MM.1S (cell line): ENCODE measurements around the gene DENND4B.

ENCODE experiments used
- EZH2 ChIP-seq: fragments of 300-600 bp; sonication (generic); optimal IDR thresholded peaks from 2 replicates; pipeline ENCODE3; 2017; ENCODE audit warnings: low read depth, mild to moderate bottlenecking, antibody characterized with exemption, low read length, mixed read lengths
- EZH2phosphoT487 ChIP-seq: fragments of 300-600 bp; sonication (generic); IDR thresholded peaks from 2 replicates; pipeline ENCODE4 v1.6.1; 2018; ENCODE audit warnings: antibody characterized with exemption, low read length
- TF ChIP-seq, protein P1 (sequence below): fragments of 300-600 bp; sonication (generic); IDR thresholded peaks from 2 replicates; pipeline ENCODE4 v1.5.1; 2016; ENCODE audit warnings: antibody characterized with exemption, low read length, mixed read lengths

GRCh38 chr1:153916297-153916696 is 30.2 kb downstream of the DENND4B start:
- TF ChIP-seq, protein P1, sequence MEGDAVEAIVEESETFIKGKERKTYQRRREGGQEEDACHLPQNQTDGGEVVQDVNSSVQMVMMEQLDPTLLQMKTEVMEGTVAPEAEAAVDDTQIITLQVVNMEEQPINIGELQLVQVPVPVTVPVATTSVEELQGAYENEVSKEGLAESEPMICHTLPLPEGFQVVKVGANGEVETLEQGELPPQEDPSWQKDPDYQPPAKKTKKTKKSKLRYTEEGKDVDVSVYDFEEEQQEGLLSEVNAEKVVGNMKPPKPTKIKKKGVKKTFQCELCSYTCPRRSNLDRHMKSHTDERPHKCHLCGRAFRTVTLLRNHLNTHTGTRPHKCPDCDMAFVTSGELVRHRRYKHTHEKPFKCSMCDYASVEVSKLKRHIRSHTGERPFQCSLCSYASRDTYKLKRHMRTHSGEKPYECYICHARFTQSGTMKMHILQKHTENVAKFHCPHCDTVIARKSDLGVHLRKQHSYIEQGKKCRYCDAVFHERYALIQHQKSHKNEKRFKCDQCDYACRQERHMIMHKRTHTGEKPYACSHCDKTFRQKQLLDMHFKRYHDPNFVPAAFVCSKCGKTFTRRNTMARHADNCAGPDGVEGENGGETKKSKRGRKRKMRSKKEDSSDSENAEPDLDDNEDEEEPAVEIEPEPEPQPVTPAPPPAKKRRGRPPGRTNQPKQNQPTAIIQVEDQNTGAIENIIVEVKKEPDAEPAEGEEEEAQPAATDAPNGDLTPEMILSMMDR: no peak
- TF ChIP-seq EZH2: no peak
- TF ChIP-seq EZH2phosphoT487: no peak
